Activated CD4-positive, alpha-beta memory T cell treated with anti-CD3 and anti-CD28 coated beads, Interleukin-2, amount 10 ng/mL, durations not matched to agents 7 days and 5 days (primary cell): ENCODE measurements around the gene FHIP2A. TPM values are rescaled to one million over a fixed set of nuclear protein-coding genes. Genes with fewer than 3 reads are reported as not detected.
A peak's percentile ranks its signal among the peaks of the same experiment; 100 is the strongest.
"Not testable (repeated sequence)": the region's sequence is repeated elsewhere in the genome, so short reads cannot be mapped to it uniquely, and the experiment has no call there.

Experiments
- CTCF ChIA-PET: fragments of 350-600 bp; sonication (Branson Sonifier 250); formaldehyde crosslinking; loops from one replicate; lab custom pipeline; 2021; ENCODE audit warnings: antibody characterized with exemption, inconsistent platforms; lab: Charles Lee
- POLR2A ChIA-PET: fragments of 350-600 bp; sonication (Branson Sonifier 250); formaldehyde crosslinking; loops from one replicate; lab custom pipeline; 2021; ENCODE audit warnings: antibody characterized with exemption; lab: Charles Lee
- DNase-seq: peaks from one replicate; pipeline ENCODE4 v3.0.0-alpha.2; 2020
- H3K27ac Mint-ChIP-seq: one replicate; pipeline ENCODE4 v1.8.0; 2021; ENCODE audit warnings: mild to moderate bottlenecking, mixed read lengths
- H3K27me3 Mint-ChIP-seq: one replicate; pipeline ENCODE4 v1.8.0; 2021; ENCODE audit warnings: mixed read lengths
- H3K36me3 Mint-ChIP-seq: one replicate; pipeline ENCODE4 v1.8.0; 2021; ENCODE audit warnings: low read depth, mixed read lengths
- H3K4me1 Mint-ChIP-seq: one replicate; pipeline ENCODE4 v1.8.0; 2021; ENCODE audit warnings: mixed read lengths
- H3K4me3 Mint-ChIP-seq: one replicate; pipeline ENCODE4 v1.8.0; 2021; ENCODE audit warnings: mild to moderate bottlenecking, mixed read lengths
- H3K9me3 Mint-ChIP-seq: one replicate; pipeline ENCODE4 v1.8.0; 2021; ENCODE audit warnings: mixed read lengths
- total RNA-seq, 2 experiments: library from RNA; stranded (reverse); gene quantifications; one replicate each; pipeline ENCODE4 v1.2.3, GENCODE V29; 2021

The FHIP2A gene
- 10 to 100 TPM; 34.3 to 39.2 TPM for total RNA-seq

GRCh38 chr10:114821293-114821914 is at the start of gene FHIP2A:
Gene FHIP2A (plus strand): TSS chr10:114821780. CDS start chr10:114822079, 299 bp downstream.
- no peaks in the 10 kb centered on the region for H3K9me3 Mint-ChIP-seq
- peak; percentile 85 for DNase-seq
- H3K36me3 Mint-ChIP-seq, result peaks cover 24% of the 10 kb centered on the region
- H3K27me3 Mint-ChIP-seq, result peaks cover 10% of the 10 kb centered on the region
- H3K4me1 Mint-ChIP-seq, result peaks cover 42% of the 10 kb centered on the region
- ChIA-PET CTCF (interaction anchor here (0.6 to 3.4 kb wide), 31 partner anchors 9 to 630 kb away, joined by 3 to 39 read pairs (median 4); no protein-coding TSS in a partner anchor), POLR2A (interaction anchor here (0.5 to 3.6 kb wide), 25 partner anchors 9 to 647 kb away, joined by 3 to 68 read pairs (median 5); partner anchors contain the start of genes CCDC186 and TRUB1)
- peak within 1 kb of the TSS; percentile 95 for H3K27ac Mint-ChIP-seq
- H3K4me3 Mint-ChIP-seq, result peak within 1 kb of the TSS; percentile 86

GRCh38 chr10:114772496-114773196 is 48.9 kb upstream of the FHIP2A start:
- Mint-ChIP-seq H3K27ac (no peak overlapping the region), H3K4me1 (peaks cover 16% of the 10 kb centered on the region), H3K4me3 (no peak overlapping the region), H3K9me3 (no peaks in the 10 kb centered on the region), H3K27me3 (peaks cover 36% of the 10 kb centered on the region), H3K36me3 (peaks cover 13% of the 10 kb centered on the region)
- ChIA-PET CTCF (no interaction called here), POLR2A (interaction anchor here (1.7 kb wide), 1 partner anchor 49 kb away, joined by 4 read pairs; the partner anchor contains the start of gene FHIP2A)
- DNase-seq, result no peak

- Mint-ChIP-seq H3K4me3 (no peak overlapping the region), H3K27me3 (peaks cover 36% of the 10 kb centered on the region), H3K36me3 (peaks cover 13% of the 10 kb centered on the region), H3K4me1 (peaks cover 16% of the 10 kb centered on the region), H3K9me3 (no peaks in the 10 kb centered on the region), H3K27ac (no peak overlapping the region)
- ChIA-PET POLR2A (no interaction called here), CTCF (no interaction called here)
- DNase-seq, result no peak
These were observed 48.4 kb upstream of the FHIP2A start for GRCh38 chr10:114773197-114773532.

GRCh38 chr10:114775082-114775481 is 46.5 kb upstream of the FHIP2A start:
- POLR2A ChIA-PET, H3K27ac Mint-ChIP-seq, DNase-seq, H3K9me3 Mint-ChIP-seq, H3K4me3 Mint-ChIP-seq, CTCF ChIA-PET: not testable (repeated sequence)
- peaks cover 18% of the 10 kb centered on the region for H3K36me3 Mint-ChIP-seq
- H3K4me1 Mint-ChIP-seq, result peaks cover 20% of the 10 kb centered on the region
- H3K27me3 Mint-ChIP-seq, result peaks cover 25% of the 10 kb centered on the region

GRCh38 chr10:114777415-114777814 is 44.2 kb upstream of the FHIP2A start:
- ChIA-PET POLR2A (no interaction called here), CTCF (no interaction called here)
- peaks cover 20% of the 10 kb centered on the region for H3K27me3 Mint-ChIP-seq
- H3K36me3 Mint-ChIP-seq, result peaks cover 28% of the 10 kb centered on the region
- H3K4me1 Mint-ChIP-seq, result peaks cover 25% of the 10 kb centered on the region
- H3K4me3 Mint-ChIP-seq, result no peak overlapping the region
- H3K9me3 Mint-ChIP-seq, result no peaks in the 10 kb centered on the region
- no peak overlapping the region for H3K27ac Mint-ChIP-seq
- DNase-seq, result no peak

- H3K27me3 Mint-ChIP-seq, result peaks cover 16% of the 10 kb centered on the region
- H3K4me1 Mint-ChIP-seq, result peaks cover 17% of the 10 kb centered on the region
- ChIA-PET CTCF (interaction anchor here (0.6 kb wide), 1 partner anchor 40 kb away, joined by 3 read pairs; no protein-coding TSS in a partner anchor), POLR2A (no interaction called here)
- no peak for DNase-seq
- no peaks in the 10 kb centered on the region for H3K9me3 Mint-ChIP-seq
- H3K36me3 Mint-ChIP-seq, result peaks cover 28% of the 10 kb centered on the region
- peak overlapping the region; percentile 14 for H3K27ac Mint-ChIP-seq
- H3K4me3 Mint-ChIP-seq, result no peak overlapping the region
These were observed 41.6 kb upstream of the FHIP2A start for GRCh38 chr10:114779803-114780576.

GRCh38 chr10:114780577-114781184 is 40.9 kb upstream of the FHIP2A start:
- POLR2A ChIA-PET, result no interaction called here
- peaks cover 17% of the 10 kb centered on the region for H3K4me1 Mint-ChIP-seq
- CTCF ChIA-PET, result interaction anchor here (0.6 kb wide), 1 partner anchor 40 kb away, joined by 3 read pairs; no protein-coding TSS in a partner anchor
- H3K27ac Mint-ChIP-seq, result no peak overlapping the region
- peaks cover 25% of the 10 kb centered on the region for H3K36me3 Mint-ChIP-seq
- H3K9me3 Mint-ChIP-seq, result no peaks in the 10 kb centered on the region
- no peak overlapping the region for H3K4me3 Mint-ChIP-seq
- H3K27me3 Mint-ChIP-seq, result peaks cover 11% of the 10 kb centered on the region
- DNase-seq, result no peak

- peaks cover 25% of the 10 kb centered on the region for H3K36me3 Mint-ChIP-seq
These were observed 38.9 kb upstream of the FHIP2A start for GRCh38 chr10:114782666-114783065.

GRCh38 chr10:114783686-114784085 is 37.9 kb upstream of the FHIP2A start:
- ChIA-PET CTCF (interaction anchor here (3.4 kb wide), 1 partner anchor 39 kb away, joined by 13 read pairs; the partner anchor contains the start of gene FHIP2A), POLR2A (no interaction called here)
- peaks cover 25% of the 10 kb centered on the region for H3K36me3 Mint-ChIP-seq
- H3K27ac Mint-ChIP-seq, result no peak overlapping the region
- no peak overlapping the region for H3K4me3 Mint-ChIP-seq
- peaks cover 16% of the 10 kb centered on the region for H3K4me1 Mint-ChIP-seq
- DNase-seq, result no peak
- peaks cover 3% of the 10 kb centered on the region for H3K27me3 Mint-ChIP-seq
- no peaks in the 10 kb centered on the region for H3K9me3 Mint-ChIP-seq

More at GRCh38 chr10:114782666-114783065, 38.9 kb upstream of the FHIP2A start:
- no peak overlapping the region for H3K27ac Mint-ChIP-seq
- peaks cover 17% of the 10 kb centered on the region for H3K4me1 Mint-ChIP-seq
- H3K4me3 Mint-ChIP-seq, result no peak overlapping the region
- ChIA-PET POLR2A (no interaction called here), CTCF (interaction anchor here (0.9 to 1.4 kb wide), 3 partner anchors 39 to 238 kb away, joined by 3 read pairs; partner anchors contain the start of gene FHIP2A)
- DNase-seq, result no peak
- no peaks in the 10 kb centered on the region for H3K9me3 Mint-ChIP-seq
- H3K27me3 Mint-ChIP-seq, result peaks cover 5% of the 10 kb centered on the region

GRCh38 chr10:114786492-114786891 is 35.1 kb upstream of the FHIP2A start:
- POLR2A ChIA-PET, result interaction anchor here (0.8 to 1.5 kb wide), 2 partner anchors 15 to 35 kb away, joined by 4 to 8 read pairs; partner anchors contain the start of gene FHIP2A

GRCh38 chr10:114787131-114787530 is 34.4 kb upstream of the FHIP2A start:
- H3K36me3 Mint-ChIP-seq, result peaks cover 15% of the 10 kb centered on the region
- DNase-seq, H3K27ac Mint-ChIP-seq, H3K4me3 Mint-ChIP-seq, H3K9me3 Mint-ChIP-seq, POLR2A ChIA-PET, H3K4me1 Mint-ChIP-seq, H3K27me3 Mint-ChIP-seq: not testable (repeated sequence)
- CTCF ChIA-PET, result interaction anchor here (1.3 to 1.4 kb wide), 2 partner anchors 12 to 235 kb away, joined by 3 to 6 read pairs; no protein-coding TSS in a partner anchor

More at GRCh38 chr10:114786492-114786891, 35.1 kb upstream of the FHIP2A start:
- not testable (repeated sequence) for DNase-seq, H3K4me1 Mint-ChIP-seq, H3K27ac Mint-ChIP-seq, H3K9me3 Mint-ChIP-seq, H3K27me3 Mint-ChIP-seq, H3K4me3 Mint-ChIP-seq
- H3K36me3 Mint-ChIP-seq, result peaks cover 12% of the 10 kb centered on the region
- CTCF ChIA-PET, result interaction anchor here (0.6 to 3.4 kb wide), 16 partner anchors 10 to 483 kb away, joined by 3 to 13 read pairs (median 4); partner anchors contain the start of gene FHIP2A

- peaks cover 11% of the 10 kb centered on the region for H3K9me3 Mint-ChIP-seq
- H3K27me3 Mint-ChIP-seq, result no peaks in the 10 kb centered on the region
- H3K4me3 Mint-ChIP-seq, result no peak overlapping the region
- DNase-seq, result no peak
- ChIA-PET CTCF (interaction anchor here (0.9 to 1.7 kb wide), 2 partner anchors 30 to 73 kb away, joined by 3 to 4 read pairs; no protein-coding TSS in a partner anchor), POLR2A (interaction anchor here (1.4 kb wide), 1 partner anchor 10 kb away, joined by 4 read pairs; no protein-coding TSS in a partner anchor)
- H3K36me3 Mint-ChIP-seq, result peaks cover 41% of the 10 kb centered on the region
- no peak overlapping the region for H3K27ac Mint-ChIP-seq
- peaks cover 3% of the 10 kb centered on the region for H3K4me1 Mint-ChIP-seq
These were observed 29.8 kb upstream of the FHIP2A start for GRCh38 chr10:114791768-114792167.
